ENCODE data around the gene MTHFD2L. TPM values are rescaled to one million over a fixed set of nuclear protein-coding genes. Genes with fewer than 3 reads are reported as not detected.
"Not testable (repeated sequence)": the region's sequence is repeated elsewhere in the genome, so short reads cannot be mapped to it uniquely, and the experiment has no call there.

The MTHFD2L gene
- total RNA-seq, 2 donors from 2014 or later: 9.6 to 10.8 TPM

- DNase-seq (ENCODE audit: low spot score): no peak
- intact Hi-C loops (cut with DNase I): no loop called here
Measured at GRCh38 chr4:74318276-74318675, 160.4 kb downstream of the MTHFD2L start.

- intact Hi-C loops (cut with DNase I): no loop called here
- no peak for DNase-seq (ENCODE audit: low spot score)
Measured at GRCh38 chr4:74319470-74319869, 161.6 kb downstream of the MTHFD2L start.

- no peak for DNase-seq (ENCODE audit: low spot score)
- intact Hi-C loops (cut with DNase I): no loop called here
Measured at GRCh38 chr4:74320559-74321118, 162.7 kb downstream of the MTHFD2L start.

GRCh38 chr4:74322301-74322700 is 164.4 kb downstream of the MTHFD2L start:
- intact Hi-C loops (cut with DNase I): no loop called here
- DNase-seq (ENCODE audit: low spot score): no peak

GRCh38 chr4:74323663-74324062 is 165.7 kb downstream of the MTHFD2L start:
- intact Hi-C loops (cut with DNase I): no loop called here
- DNase-seq (ENCODE audit: low spot score): no peak

- intact Hi-C loops (cut with DNase I): no loop called here
- DNase-seq (ENCODE audit: low spot score): no peak
Measured at GRCh38 chr4:74324262-74324661, 166.3 kb downstream of the MTHFD2L start.

- intact Hi-C loops (cut with DNase I): no loop called here
- DNase-seq (ENCODE audit: low spot score): no peak
Measured at GRCh38 chr4:74325886-74326285, 168.0 kb downstream of the MTHFD2L start.

GRCh38 chr4:74327762-74328161 is 169.8 kb downstream of the MTHFD2L start:
- no peak for DNase-seq (ENCODE audit: low spot score)

GRCh38 chr4:74328501-74328900 is 170.6 kb downstream of the MTHFD2L start:
- intact Hi-C loops (cut with DNase I): no loop called here
- no peak for DNase-seq (ENCODE audit: low spot score)

More at GRCh38 chr4:74327762-74328161, 169.8 kb downstream of the MTHFD2L start:
- intact Hi-C loops (cut with DNase I): no loop called here

GRCh38 chr4:74329307-74329706 is 171.4 kb downstream of the MTHFD2L start:
- intact Hi-C loops (cut with DNase I): no loop called here
- DNase-seq (ENCODE audit: low spot score): no peak

- intact Hi-C loops (cut with DNase I): no loop called here
- DNase-seq (ENCODE audit: low spot score): no peak
Measured at GRCh38 chr4:74330295-74330750, 172.4 kb downstream of the MTHFD2L start.

- no peak for DNase-seq (ENCODE audit: low spot score)
- intact Hi-C loops (cut with DNase I): no loop called here
Measured at GRCh38 chr4:74331252-74331651, 173.3 kb downstream of the MTHFD2L start.

- DNase-seq (ENCODE audit: low spot score): no peak
- intact Hi-C loops (cut with DNase I): no loop called here
Measured at GRCh38 chr4:74331944-74332343, 174.0 kb downstream of the MTHFD2L start.

- DNase-seq (ENCODE audit: low spot score): no peak
- intact Hi-C loops (cut with DNase I): no loop called here
Measured at GRCh38 chr4:74334636-74335035, 176.7 kb downstream of the MTHFD2L start.

- intact Hi-C loops (cut with DNase I): no loop called here
- DNase-seq (ENCODE audit: low spot score): no peak
Measured at GRCh38 chr4:74335341-74336021, 177.6 kb downstream of the MTHFD2L start.

GRCh38 chr4:74338792-74339333 is 180.9 kb downstream of the MTHFD2L start:
- intact Hi-C loops (cut with DNase I): no loop called here

GRCh38 chr4:74339501-74339900 is 181.6 kb downstream of the MTHFD2L start:
- intact Hi-C loops (cut with DNase I): no loop called here
- no peak for DNase-seq (ENCODE audit: low spot score)

More at GRCh38 chr4:74338792-74339333, 180.9 kb downstream of the MTHFD2L start:
- no peak for DNase-seq (ENCODE audit: low spot score)

GRCh38 chr4:74340421-74340820 is 182.5 kb downstream of the MTHFD2L start:
- DNase-seq (ENCODE audit: low spot score); intact Hi-C loops (cut with DNase I): not testable (repeated sequence)

- no peak for DNase-seq (ENCODE audit: low spot score)
- intact Hi-C loops (cut with DNase I): no loop called here
Measured at GRCh38 chr4:74344031-74344430, 186.1 kb downstream of the MTHFD2L start.
